ENCODE data around the gene DNAH9.

Gene DNAH9

DNA sequence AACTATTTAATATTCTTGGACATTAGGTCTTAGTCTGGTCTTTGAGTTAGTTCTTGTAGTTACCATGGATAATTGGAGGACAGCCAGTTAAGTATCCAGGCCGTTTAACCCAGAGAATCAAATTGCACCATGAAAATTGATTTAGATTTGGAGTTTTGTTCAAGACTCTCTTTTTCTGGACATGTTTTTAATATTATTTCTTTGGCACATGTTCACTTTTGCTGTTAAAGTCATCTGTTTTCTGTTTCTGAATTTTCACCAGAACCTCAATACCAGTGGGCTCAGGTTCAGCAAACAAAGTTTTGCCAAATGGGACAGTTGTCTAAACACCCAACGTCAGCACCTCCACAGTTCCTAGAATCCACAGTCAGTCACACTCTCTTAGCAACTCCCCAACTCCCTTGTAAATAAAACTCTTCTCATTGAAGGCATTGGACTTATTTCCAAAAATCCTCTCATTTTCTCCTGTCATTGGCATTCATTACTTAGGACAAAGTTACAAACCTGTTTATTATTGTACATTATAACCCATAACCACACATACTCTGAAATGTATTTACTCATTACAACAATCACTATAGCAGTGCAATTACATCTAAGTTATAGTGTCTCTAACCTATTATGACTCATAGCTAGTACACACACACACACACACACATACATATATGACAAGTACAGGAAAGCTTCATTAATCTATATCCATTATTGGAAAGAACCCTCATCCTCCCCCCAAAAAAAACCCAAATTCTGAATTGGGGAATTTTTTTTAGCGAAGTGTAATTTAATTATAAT, 33.5 kb upstream of the DNAH9 start:
- ATAC-seq (no peak), DNase-seq (no peak)
- no peak overlapping the region for H3K27ac Mint-ChIP-seq
- no peaks in the 10 kb centered on the region for H3K27me3 Mint-ChIP-seq
- no peaks in the 10 kb centered on the region for H3K4me1 Mint-ChIP-seq
- H3K36me3 Mint-ChIP-seq (ENCODE audit: low read depth): no peaks in the 10 kb centered on the region
- no peak overlapping the region for H3K4me3 Mint-ChIP-seq
- H3K9me3 Mint-ChIP-seq: peaks cover 4% of the 10 kb centered on the region

DNA sequence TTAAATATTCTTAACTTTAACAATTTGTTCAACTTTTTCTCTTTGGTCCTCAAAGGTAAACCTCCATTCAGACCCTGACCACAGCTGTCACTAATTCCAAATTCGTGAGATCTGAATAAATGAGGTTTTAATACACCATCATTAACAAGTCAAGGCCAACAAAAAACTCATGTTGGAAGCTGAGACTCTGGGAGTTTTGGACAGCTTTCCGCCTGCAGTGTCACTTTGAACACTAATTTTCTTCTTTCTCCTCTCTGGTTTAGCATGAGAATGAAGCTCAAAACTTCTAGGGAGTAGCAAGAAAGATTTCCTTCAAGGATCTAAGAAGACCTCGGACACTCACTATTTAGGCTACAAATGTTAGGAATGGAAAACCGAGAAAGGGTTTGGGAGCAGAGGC, 32.7 kb upstream of the DNAH9 start:
- Mint-ChIP-seq H3K27me3 (no peaks in the 10 kb centered on the region), H3K9me3 (peaks cover 4% of the 10 kb centered on the region), H3K36me3 (ENCODE audit: low read depth) (no peaks in the 10 kb centered on the region), H3K27ac (no peak overlapping the region), H3K4me3 (no peak overlapping the region), H3K4me1 (no peaks in the 10 kb centered on the region)
- no peak for ATAC-seq
- DNase-seq: no peak

DNA sequence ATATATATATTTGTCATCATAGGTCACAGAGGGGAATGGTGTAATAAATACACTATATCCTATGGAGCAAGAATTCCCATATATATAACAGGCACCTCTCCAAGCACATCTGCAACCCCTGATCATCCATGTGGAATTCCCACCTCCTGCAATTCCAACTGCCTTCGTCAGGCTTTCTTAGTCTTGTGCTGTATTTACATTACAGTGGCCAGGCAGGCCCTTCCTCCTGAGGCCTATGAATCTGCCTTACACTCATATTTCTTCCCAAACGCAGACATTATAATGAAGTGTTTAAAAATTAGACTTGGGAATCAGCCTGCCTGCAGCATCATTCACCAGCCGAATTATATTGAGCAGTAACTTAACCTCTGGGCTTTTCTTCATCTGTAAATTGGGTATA, 19.3 kb upstream of the DNAH9 start:
- peaks cover 15% of the 10 kb centered on the region for H3K9me3 Mint-ChIP-seq
- no peaks in the 10 kb centered on the region for H3K4me1 Mint-ChIP-seq
- ATAC-seq: no peak
- no peaks in the 10 kb centered on the region for H3K36me3 Mint-ChIP-seq (ENCODE audit: low read depth)
- no peak overlapping the region for H3K27ac Mint-ChIP-seq
- H3K27me3 Mint-ChIP-seq: no peaks in the 10 kb centered on the region
- no peak overlapping the region for H3K4me3 Mint-ChIP-seq
- DNase-seq: no peak

DNA sequence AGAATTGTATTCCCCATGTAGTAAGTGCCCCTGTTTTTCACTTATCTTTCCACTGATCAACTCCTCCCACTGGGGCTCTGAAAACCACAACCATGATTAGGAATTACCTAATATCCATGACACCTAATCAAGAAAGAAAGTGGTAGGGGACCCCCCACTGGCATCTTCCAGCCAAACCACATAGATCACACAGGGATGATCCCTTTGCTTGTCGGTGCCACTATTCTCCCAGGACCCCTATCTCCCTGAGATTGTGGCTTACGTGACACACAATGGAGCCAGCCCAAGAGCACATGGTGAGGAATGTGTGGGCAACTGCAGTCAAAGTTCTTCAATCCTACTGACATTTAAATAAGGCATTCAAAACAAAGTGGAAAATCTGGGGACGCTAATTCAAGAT, 17.6 kb upstream of the DNAH9 start:
- no peaks in the 10 kb centered on the region for H3K4me1 Mint-ChIP-seq

DNA sequence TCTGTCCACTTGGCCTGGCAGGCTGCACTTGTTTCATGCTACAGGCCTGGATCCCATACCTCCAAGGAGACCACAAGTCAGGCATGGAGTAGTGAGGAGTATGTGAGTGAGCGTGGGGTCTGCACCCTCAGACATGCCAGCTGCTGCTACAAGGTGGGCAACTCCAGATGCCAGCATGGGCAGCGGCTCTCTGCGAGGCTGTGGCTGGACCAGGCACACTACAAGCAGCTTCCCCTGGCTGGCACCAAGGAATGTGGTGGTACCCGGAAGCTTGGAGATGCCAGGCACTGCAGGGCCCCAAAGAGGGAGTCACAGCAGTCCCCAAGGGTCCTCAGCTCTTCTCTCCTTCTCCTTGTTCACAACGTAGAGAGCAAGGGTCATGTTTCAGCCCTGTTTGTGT, 16.1 kb upstream of the DNAH9 start:
- Mint-ChIP-seq H3K4me1 (no peaks in the 10 kb centered on the region), H3K36me3 (ENCODE audit: low read depth) (no peaks in the 10 kb centered on the region), H3K4me3 (no peak overlapping the region), H3K27ac (no peak overlapping the region), H3K27me3 (no peaks in the 10 kb centered on the region), H3K9me3 (peaks cover 15% of the 10 kb centered on the region)
- ATAC-seq: no peak
- no peak for DNase-seq

More for the DNA sequence above, 17.6 kb upstream of the DNAH9 start:
- Mint-ChIP-seq H3K27me3 (no peaks in the 10 kb centered on the region), H3K9me3 (peaks cover 15% of the 10 kb centered on the region), H3K27ac (no peak overlapping the region), H3K36me3 (ENCODE audit: low read depth) (no peaks in the 10 kb centered on the region), H3K4me3 (no peak overlapping the region)
- no peak for DNase-seq
- ATAC-seq: no peak

DNA sequence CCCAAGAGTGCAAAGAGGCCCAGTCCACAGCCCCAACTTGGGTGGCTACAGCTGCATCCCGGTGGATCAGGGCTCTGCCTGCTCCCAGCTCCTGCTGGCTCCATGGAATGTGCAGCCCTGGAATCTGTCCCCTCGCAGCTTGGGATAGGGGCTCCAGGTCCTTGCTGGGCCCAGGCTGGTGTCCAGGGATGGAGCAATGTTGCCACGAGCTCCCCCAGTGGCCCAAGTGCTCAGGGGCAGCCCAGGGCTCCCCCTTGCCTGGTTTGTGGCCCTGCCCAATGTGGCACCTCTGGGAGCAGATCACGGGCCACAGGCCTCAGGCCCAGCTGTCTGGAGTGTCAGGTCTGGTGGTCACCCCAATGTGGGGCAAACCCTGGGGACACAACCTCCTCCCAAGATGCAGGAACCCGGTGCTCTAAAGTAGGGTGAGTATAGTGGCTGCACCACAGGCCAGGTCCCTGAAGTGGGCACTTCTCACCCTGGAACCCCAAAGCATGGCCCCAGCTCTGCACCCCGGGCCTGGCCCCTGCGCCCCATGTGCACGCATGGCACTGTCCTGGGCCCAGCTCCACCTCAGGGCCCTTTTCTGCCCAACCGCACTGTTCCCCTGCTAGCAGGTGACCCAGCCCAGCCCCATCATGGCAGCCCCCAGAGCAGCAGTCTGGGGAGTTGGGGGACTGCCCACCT, 14.8 kb upstream of the DNAH9 start:
- DNase-seq (no peak), ATAC-seq (no peak)
- Mint-ChIP-seq H3K9me3 (peaks cover 14% of the 10 kb centered on the region), H3K36me3 (ENCODE audit: low read depth) (no peaks in the 10 kb centered on the region), H3K27ac (no peak overlapping the region), H3K4me1 (no peaks in the 10 kb centered on the region), H3K27me3 (no peaks in the 10 kb centered on the region), H3K4me3 (no peak overlapping the region)

DNA sequence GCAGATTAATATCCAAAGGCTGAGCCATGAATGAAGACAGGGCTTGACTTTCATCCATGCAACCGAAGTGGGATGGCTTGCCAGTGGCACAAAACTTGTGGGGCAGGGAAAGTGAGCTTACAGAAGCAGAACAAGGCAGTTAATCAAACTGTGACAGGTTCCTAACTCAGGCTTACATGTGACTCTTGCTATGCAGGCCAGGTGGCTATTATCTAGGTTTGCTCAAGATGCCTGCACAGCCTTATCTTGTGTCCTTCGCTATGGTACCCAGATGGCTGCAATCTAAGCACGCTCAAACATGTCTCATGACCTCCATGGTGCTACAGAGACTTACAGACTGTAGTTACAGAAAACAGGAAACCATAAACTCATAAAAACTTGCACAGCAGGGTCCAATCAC, 8.6 kb upstream of the DNAH9 start:
- ATAC-seq (no peak), DNase-seq (no peak)
- Mint-ChIP-seq H3K9me3 (peaks cover 8% of the 10 kb centered on the region), H3K27ac (no peak overlapping the region), H3K4me3 (no peak overlapping the region), H3K4me1 (no peaks in the 10 kb centered on the region), H3K27me3 (no peaks in the 10 kb centered on the region), H3K36me3 (ENCODE audit: low read depth) (no peaks in the 10 kb centered on the region)

DNA sequence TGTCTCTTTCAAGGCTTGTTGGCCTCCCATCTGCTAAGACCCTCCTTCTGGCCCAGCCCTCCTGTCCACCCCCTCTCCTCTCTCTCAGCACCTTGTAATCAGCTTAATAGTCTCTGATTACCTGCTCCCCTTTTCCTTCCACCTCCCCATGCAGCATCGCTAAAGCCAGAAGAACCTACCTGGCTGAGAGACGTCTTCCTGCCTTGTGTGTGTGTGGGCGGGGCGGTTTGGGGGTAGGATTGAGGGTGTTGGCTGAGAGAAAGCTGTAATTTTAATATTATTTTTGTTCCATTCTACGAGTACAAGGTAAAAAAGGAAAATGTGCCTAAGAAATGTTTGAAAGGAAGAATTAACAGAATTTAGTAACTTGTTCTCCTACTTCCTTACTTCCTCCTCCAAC, 3.4 kb downstream of the DNAH9 start:
- H3K4me1 Mint-ChIP-seq: no peaks in the 10 kb centered on the region

DNA sequence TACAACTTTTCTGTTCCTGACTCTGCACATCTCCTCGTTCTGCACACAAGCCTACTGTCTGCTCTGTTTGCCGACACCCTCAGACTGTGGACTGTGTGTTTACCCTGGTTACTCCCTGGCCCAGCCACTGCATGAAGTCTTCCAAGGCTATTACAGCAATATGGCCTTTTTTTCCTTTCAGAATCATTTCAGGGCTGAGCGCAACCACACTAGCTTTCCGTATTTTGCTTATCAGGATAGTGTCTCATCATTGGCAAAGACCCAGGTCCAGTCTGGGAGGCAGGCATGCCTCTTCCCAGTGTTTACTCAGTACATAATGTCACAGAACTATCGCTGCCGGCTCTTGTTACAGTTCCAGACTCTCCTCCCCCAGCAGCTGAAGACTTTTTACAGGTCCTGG, 10.1 kb downstream of the DNAH9 start:
- no peaks in the 10 kb centered on the region for H3K4me1 Mint-ChIP-seq
- H3K9me3 Mint-ChIP-seq: peaks cover 7% of the 10 kb centered on the region
- DNase-seq (no peak), ATAC-seq (no peak)
- no peak overlapping the region for H3K4me3 Mint-ChIP-seq
- peaks cover 6% of the 10 kb centered on the region for H3K27me3 Mint-ChIP-seq
- no peak overlapping the region for H3K27ac Mint-ChIP-seq
- H3K36me3 Mint-ChIP-seq (ENCODE audit: low read depth): no peaks in the 10 kb centered on the region

More for the DNA sequence above, 3.4 kb downstream of the DNAH9 start:
- H3K9me3 Mint-ChIP-seq: peaks cover 15% of the 10 kb centered on the region
- peaks cover 15% of the 10 kb centered on the region for H3K27me3 Mint-ChIP-seq
- H3K36me3 Mint-ChIP-seq (ENCODE audit: low read depth): no peaks in the 10 kb centered on the region
- ATAC-seq (no peak), DNase-seq (no peak)
- H3K4me3 Mint-ChIP-seq: no peak overlapping the region
- no peak overlapping the region for H3K27ac Mint-ChIP-seq

DNA sequence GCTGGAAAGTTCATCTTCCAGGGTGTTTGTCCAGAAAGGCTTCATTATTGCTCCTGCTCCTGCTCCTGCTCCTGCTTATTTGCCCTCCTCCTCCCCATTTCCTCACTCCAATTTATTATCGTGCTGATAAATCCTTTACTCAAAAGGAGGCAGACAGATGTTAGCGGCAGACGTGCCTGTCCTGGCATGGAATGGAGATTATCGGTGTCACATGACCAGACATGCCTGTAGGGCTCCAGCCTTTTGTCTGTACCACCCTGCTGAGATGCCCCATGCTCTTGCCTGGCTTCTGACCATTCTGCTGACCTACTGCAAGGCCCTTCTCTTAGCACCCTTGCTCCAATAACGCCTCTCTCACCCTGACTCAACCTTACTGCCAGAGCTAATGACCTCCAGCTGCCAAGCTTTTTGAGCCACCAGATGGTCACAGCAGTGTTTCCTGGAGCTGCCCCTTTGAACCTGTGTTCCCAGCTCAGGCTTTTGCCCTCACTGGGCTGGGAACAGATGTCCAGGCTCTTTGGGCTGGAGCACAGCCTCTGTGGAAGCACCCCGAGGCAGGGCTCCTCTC, 12.8 kb downstream of the DNAH9 start:
- DNase-seq (no peak), ATAC-seq (no peak)
- H3K9me3 Mint-ChIP-seq: peaks cover 1% of the 10 kb centered on the region
- no peak overlapping the region for H3K27ac Mint-ChIP-seq
- H3K4me3 Mint-ChIP-seq: no peak overlapping the region
- H3K27me3 Mint-ChIP-seq: peaks cover 6% of the 10 kb centered on the region
- H3K36me3 Mint-ChIP-seq (ENCODE audit: low read depth): no peaks in the 10 kb centered on the region
- no peaks in the 10 kb centered on the region for H3K4me1 Mint-ChIP-seq

DNA sequence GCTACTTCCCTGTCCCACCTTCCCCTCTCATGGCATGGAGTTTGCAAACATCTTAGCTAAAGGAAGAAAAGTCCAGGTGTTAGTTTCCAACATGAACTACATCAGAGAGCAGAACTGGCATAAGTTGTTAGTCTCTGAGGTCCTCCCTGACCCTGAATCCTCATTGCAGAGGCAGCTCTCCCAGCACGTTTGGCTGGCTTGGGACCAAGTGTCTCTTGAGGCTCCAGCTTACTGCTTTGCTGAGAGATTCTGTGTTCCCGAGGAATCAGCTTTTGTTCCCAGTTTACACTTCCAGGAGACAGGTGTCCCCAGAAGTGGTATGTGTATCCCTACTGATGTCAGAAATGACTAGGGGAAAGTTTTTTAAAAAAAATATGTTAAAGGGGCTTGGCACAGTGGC, 14.7 kb downstream of the DNAH9 start:
- H3K27me3 Mint-ChIP-seq: peaks cover 6% of the 10 kb centered on the region
- ATAC-seq (no peak), DNase-seq (no peak)
- no peak overlapping the region for H3K4me3 Mint-ChIP-seq
- H3K4me1 Mint-ChIP-seq: no peaks in the 10 kb centered on the region
- no peaks in the 10 kb centered on the region for H3K9me3 Mint-ChIP-seq
- no peak overlapping the region for H3K27ac Mint-ChIP-seq
- H3K36me3 Mint-ChIP-seq (ENCODE audit: low read depth): no peaks in the 10 kb centered on the region

DNA sequence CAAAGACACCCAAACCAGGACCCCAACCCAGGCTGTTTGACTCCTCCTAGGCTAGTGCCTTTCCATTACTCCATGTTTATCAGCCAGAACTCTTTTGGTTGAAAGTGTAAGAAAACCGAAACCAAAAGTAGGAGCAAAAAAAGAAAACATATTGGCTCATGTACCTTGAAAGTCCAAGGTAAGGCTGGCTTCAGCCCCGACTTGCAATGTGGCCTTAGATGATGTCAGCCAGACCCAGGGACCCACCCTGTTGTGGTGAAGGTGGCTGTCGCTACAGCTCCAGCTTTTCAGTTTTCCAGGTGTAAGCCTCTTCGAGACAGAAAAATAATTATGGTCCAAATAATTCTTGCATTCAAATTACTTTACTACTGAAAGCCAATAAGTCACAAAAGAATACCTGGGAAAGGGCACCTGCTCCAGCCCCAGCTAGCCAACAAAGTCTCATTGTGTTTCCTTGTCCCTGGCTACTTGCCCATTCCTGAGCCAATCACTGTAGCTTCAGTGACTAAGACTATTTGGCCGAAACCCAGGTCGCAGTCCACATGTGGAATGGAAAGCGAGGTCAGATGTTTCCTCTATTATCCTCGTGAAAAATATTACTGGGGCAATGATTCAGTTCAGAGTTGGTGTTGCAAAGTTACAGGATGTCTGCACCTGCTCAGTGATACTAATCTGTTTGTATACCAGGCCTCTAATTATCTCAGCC, 20.7 kb downstream of the DNAH9 start:
- H3K27ac Mint-ChIP-seq: no peak overlapping the region
- H3K9me3 Mint-ChIP-seq: peaks cover 4% of the 10 kb centered on the region

DNA sequence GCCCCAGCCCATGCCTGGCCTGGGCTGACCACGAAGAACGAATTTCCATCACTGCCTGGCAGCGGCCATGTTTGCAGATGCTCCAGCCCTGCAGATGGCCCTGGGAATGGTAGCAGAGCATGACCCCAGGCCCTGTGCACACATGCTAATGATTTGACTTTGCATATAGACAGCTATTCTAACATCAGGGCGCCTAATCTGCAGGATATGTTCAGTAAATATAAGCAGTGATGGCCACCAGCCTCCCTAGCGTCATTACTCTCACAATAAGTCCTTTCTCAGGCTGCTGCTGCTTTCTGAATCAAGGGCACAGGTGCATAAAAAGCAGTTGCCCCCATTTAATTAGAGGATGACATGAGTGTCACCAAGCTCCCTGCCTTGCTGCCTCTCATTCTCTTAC, 24.2 kb downstream of the DNAH9 start:
- DNase-seq (no peak), ATAC-seq (no peak)
- H3K27ac Mint-ChIP-seq: no peak overlapping the region
- H3K9me3 Mint-ChIP-seq: peaks cover 4% of the 10 kb centered on the region
- H3K4me1 Mint-ChIP-seq: no peaks in the 10 kb centered on the region
- H3K4me3 Mint-ChIP-seq: no peak overlapping the region
- H3K27me3 Mint-ChIP-seq: peaks cover under 1% of the 10 kb centered on the region
- H3K36me3 Mint-ChIP-seq (ENCODE audit: low read depth): no peaks in the 10 kb centered on the region

More for the DNA sequence above, 20.7 kb downstream of the DNAH9 start:
- Mint-ChIP-seq H3K36me3 (ENCODE audit: low read depth) (no peaks in the 10 kb centered on the region), H3K4me3 (no peak overlapping the region), H3K4me1 (no peaks in the 10 kb centered on the region), H3K27me3 (no peaks in the 10 kb centered on the region)
- DNase-seq (no peak), ATAC-seq (no peak)

DNA sequence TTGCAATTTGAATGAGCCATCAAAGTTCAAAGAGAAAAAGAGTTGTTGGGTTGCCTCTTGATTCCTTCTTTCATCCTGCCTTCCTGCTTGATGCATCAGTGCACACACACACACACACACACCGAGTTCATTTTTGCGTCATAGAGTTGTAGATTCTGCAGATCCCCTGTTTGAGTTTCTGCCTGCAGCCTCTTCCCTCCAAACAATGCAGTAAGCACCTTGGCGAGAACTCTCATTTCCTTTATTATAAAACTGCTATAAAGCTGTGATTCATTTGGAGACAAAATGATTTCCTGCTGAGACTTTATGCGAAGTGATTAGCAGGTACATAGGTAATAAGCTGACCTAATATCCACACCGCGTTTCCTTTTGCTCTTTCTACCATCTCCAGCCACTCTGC, 26.7 kb downstream of the DNAH9 start:
- ATAC-seq (no peak), DNase-seq (no peak)
- Mint-ChIP-seq H3K27ac (no peak overlapping the region), H3K9me3 (peaks cover 4% of the 10 kb centered on the region), H3K27me3 (peaks cover 2% of the 10 kb centered on the region), H3K4me3 (no peak overlapping the region), H3K36me3 (ENCODE audit: low read depth) (no peaks in the 10 kb centered on the region), H3K4me1 (no peaks in the 10 kb centered on the region)

DNA sequence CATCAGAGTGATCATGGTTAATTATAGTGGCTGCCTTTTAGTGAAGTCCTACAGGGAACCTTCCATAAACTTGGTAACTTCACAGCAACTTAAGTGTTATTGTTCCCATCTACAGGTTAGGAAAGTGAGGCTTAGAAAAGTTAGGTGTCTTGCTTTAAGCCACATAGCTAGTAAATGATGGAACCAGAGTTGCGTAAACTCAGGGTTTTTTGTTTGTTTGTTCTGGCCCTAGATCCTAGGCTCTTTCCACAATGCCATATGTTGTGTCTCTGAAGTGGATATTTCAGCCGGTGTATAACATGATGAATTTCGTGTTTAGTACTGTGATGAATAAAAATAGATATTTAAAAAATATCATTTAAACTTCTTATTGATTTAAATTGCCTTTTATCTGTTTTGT, 27.6 kb downstream of the DNAH9 start:
- peaks cover 5% of the 10 kb centered on the region for H3K9me3 Mint-ChIP-seq
- DNase-seq (no peak), ATAC-seq (no peak)
- peaks cover 2% of the 10 kb centered on the region for H3K27me3 Mint-ChIP-seq
- no peak overlapping the region for H3K4me3 Mint-ChIP-seq
- H3K36me3 Mint-ChIP-seq (ENCODE audit: low read depth): no peaks in the 10 kb centered on the region
- H3K4me1 Mint-ChIP-seq: no peaks in the 10 kb centered on the region
- H3K27ac Mint-ChIP-seq: no peak overlapping the region
